K562 (cell line): ENCODE measurements around the gene TDRD12. TPM values are rescaled to one million over a fixed set of nuclear protein-coding genes. Genes with fewer than 3 reads are reported as not detected.

Experiments
- ATAC-seq: fragments of 200-7000 bp; cut with Tn5 transposase; 3 replicates; pipeline ENCODE4 v1.9.1; 2020; ENCODE audit warnings: moderate library complexity
- BruUV-seq: library from RNA; stranded (reverse); fragments of 400-500 nt; replicated peaks from 2 replicates; lab custom pipeline; 2021; lab: Mats Ljungman, UMichigan
- CTCF ChIA-PET: fragments of 300-600 bp; formaldehyde crosslinking; extraction: SDS; loops from one replicate; lab custom pipeline; 2021; ENCODE audit warnings: low intra/inter-chr PET ratio; lab: Yijun Ruan, JAX
- POLR2A ChIA-PET: fragments of 300-600, 350-650 bp; sonication (Branson Sonifier 250); formaldehyde crosslinking; extraction: SDS; loops from one replicate; lab custom pipeline; 2021; ENCODE audit warnings: antibody characterized with exemption, inconsistent platforms; lab: Yijun Ruan, JAX
- DNase-seq, 4 experiments: peaks; one replicate each; pipeline versions ENCODE4 v3.0.0 to v3.0.0-alpha.2; 2011 to 2018; ENCODE audit warnings: low spot score in 3 of 4, mixed read lengths in 3 of 4; ENCODE audit errors: extremely low read depth in 1 of 4
- FAIRE-seq: peaks from 2 replicates; lab custom pipeline; 2011; peaks lifted over from hg19 to GRCh38; lab: Jason Lieb, UNC
- H2AFZ ChIP-seq: 2 replicates; pipeline ENCODE4 v1.6.0; 2011; ENCODE audit warnings: low read depth, low read length, control low read depth, inconsistent platforms
- H3K27ac ChIP-seq: fragments of 200-600 bp; 3 replicates; pipeline ENCODE4 v1.8.0; 2011; ENCODE audit warnings: low read depth, mild to moderate bottlenecking, control low read depth, inconsistent platforms, low read length, moderate library complexity, mixed read lengths; ENCODE audit errors: extremely low read depth
- H3K27me3 ChIP-seq, 2 experiments: fragments of 300-600 bp in 1 of 2; 2 replicates in 1 of 2; 3 replicates in 1 of 2; pipeline versions ENCODE4 v1.6.0 to v1.8.0; 2011; ENCODE audit warnings: inconsistent platforms in 2 of 2, low read length in 2 of 2, mild to moderate bottlenecking in 1 of 2, mixed read lengths in 1 of 2, moderate library complexity in 1 of 2; ENCODE audit not compliant: control insufficient read depth in 2 of 2, insufficient read depth in 2 of 2
- H3K36me3 ChIP-seq: fragments of 300-600 bp; 3 replicates; pipeline ENCODE4 v1.8.0; 2011; ENCODE audit warnings: mild to moderate bottlenecking, low read length, inconsistent platforms; ENCODE audit not compliant: control insufficient read depth, insufficient read depth
- H3K4me1 ChIP-seq, 2 experiments: fragments of 200-600 bp in 1 of 2; replicated peaks in 1 of 2; 2 replicates in 1 of 2; 3 replicates in 1 of 2; pipeline versions ENCODE4 v1.5.1 to v1.8.0; 2011; ENCODE audit warnings: inconsistent platforms in 2 of 2, low read length in 2 of 2, mild to moderate bottlenecking in 1 of 2, mixed read lengths in 1 of 2, moderate library complexity in 1 of 2; ENCODE audit not compliant: control insufficient read depth in 2 of 2, insufficient read depth in 2 of 2
- H3K4me2 ChIP-seq: 2 replicates; pipeline ENCODE4 v1.6.1; 2011; ENCODE audit warnings: low read length, control low read depth, inconsistent platforms, mixed read lengths; ENCODE audit not compliant: insufficient read depth
- H3K4me3 ChIP-seq: fragments of 200-600 bp; sonication (generic), shearing (Covaris generic); 2 replicates; pipeline ENCODE4 v1.5.1; 2016; ENCODE audit warnings: control low read depth, inconsistent platforms
- H3K79me2 ChIP-seq: fragments of 200-600 bp; 3 replicates; pipeline ENCODE4 v1.8.0; 2011; ENCODE audit warnings: low read length, inconsistent platforms; ENCODE audit not compliant: control insufficient read depth, insufficient read depth
- H3K9ac ChIP-seq, 2 experiments: 2 replicates each; pipeline versions ENCODE4 v1.6.0 to v1.6.1; 2011; ENCODE audit warnings: low read depth in 2 of 2, low read length in 2 of 2, control low read depth in 1 of 2, inconsistent platforms in 1 of 2, mild to moderate bottlenecking in 1 of 2, mixed read lengths in 1 of 2; ENCODE audit not compliant: insufficient read depth in 1 of 2
- H3K9me1 ChIP-seq: one replicate; pipeline ENCODE4 v1.6.0; 2011; ENCODE audit warnings: inconsistent platforms, mild to moderate bottlenecking, low read length, moderate library complexity; ENCODE audit not compliant: control insufficient read depth, insufficient read depth
- H3K9me3 ChIP-seq: replicated peaks from 2 replicates; pipeline ENCODE4 v1.5.1; 2011; ENCODE audit warnings: low read depth, low read length, inconsistent platforms; ENCODE audit not compliant: control insufficient read depth, insufficient read depth
- H4K20me1 ChIP-seq: replicated peaks from 2 replicates; pipeline ENCODE4 v1.6.1; 2011; ENCODE audit warnings: low read length, inconsistent platforms, mixed read lengths; ENCODE audit not compliant: control insufficient read depth, insufficient read depth
- COPS2 ChIP-seq: fragments of 450-650 bp; conservative IDR thresholded peaks from 2 replicates; pipeline ENCODE4 v1.6.1; 2016; ENCODE audit warnings: mild to moderate bottlenecking, moderate library complexity
- TFAP4 ChIP-seq: sonication (generic); formaldehyde crosslinking; IDR thresholded peaks from 2 replicates; pipeline ENCODE4 v1.8.0; 2022; ENCODE audit warnings: missing genetic modification reagents, mild to moderate bottlenecking, moderate library complexity, borderline replicate concordance
- TFE3 ChIP-seq: fragments of 450-650 bp; formaldehyde crosslinking; IDR thresholded peaks from 2 replicates; pipeline ENCODE4 v1.4.0; 2020; ENCODE audit warnings: mild to moderate bottlenecking, mixed read lengths
- ZBTB12 ChIP-seq: fragments of 250-450 bp; sonication (Bioruptor Pico); IDR thresholded peaks from 2 replicates; pipeline ENCODE4 v1.4.0; 2020
- ZNF76 ChIP-seq: fragments of 250-450 bp; sonication (Bioruptor Pico); IDR thresholded peaks from 2 replicates; pipeline ENCODE4 v1.4.0; 2020; ENCODE audit warnings: mild to moderate bottlenecking, moderate library complexity, borderline replicate concordance
- WGBS: fragments of 100-300 bp; shearing (Covaris generic); methylation state at CpG from one replicate; pipeline ENCODE4 v1.1.6; 2016; ENCODE audit warnings: low coverage, mixed read lengths; ENCODE audit not compliant: insufficient coverage; ENCODE audit errors: missing lambda C conversion rate; 5-methylcytosine and 5-hydroxymethylcytosine counted together
- in situ Hi-C: fragments of 300-500 bp; cut with MboI; formaldehyde crosslinking; loops from 4 replicates; pipeline ENCODE4 v1.15.0; 2018; ENCODE audit warnings: inconsistent platforms, mixed read lengths
- intact Hi-C: fragments of 100-400 bp; cut with micrococcal nuclease; formaldehyde crosslinking; loops from 2 replicates; pipeline ENCODE4 v1.14.2; 2022
- polyA plus RNA-seq, 8 experiments: library from polyadenylated mRNA; depleted of rRNA in 4 of 8; stranded (reverse) in 5 of 8; unstranded in 3 of 8; fragments of >200 nt; fragmentation: Nextera tagmentation in 2 of 8; fragmentation: Illumina TruSeq in 1 of 8; extraction: Ambion mirVana in 2 of 8; extraction: Trizol in 1 of 8; gene quantifications; 2 replicates each; pipeline versions ENCODE4 v1.2.1 to v1.2.3, GENCODE V29; 2011 to 2014; ENCODE audit warnings: inconsistent platforms in 1 of 8, missing spikeins in 1 of 8
- total RNA-seq, 7 experiments: library from RNA; depleted of rRNA in 6 of 7; stranded (reverse); fragments of >200 nt in 6 of 7; fragmentation: Illumina TruSeq in 2 of 7; extraction: Trizol in 2 of 7; gene quantifications; 2 replicates each; pipeline versions ENCODE4 v1.2.1 to v1.2.3, GENCODE V29; 2011 to 2021; ENCODE audit warnings: low replicate concordance in 1 of 7

The TDRD12 gene
- total and polyA plus RNA-seq, 9 of the 15 experiments (the other 6 are each of a cell fraction or from before 2014, with no cell fraction given), result 0.03 TPM; not detected in 8

GRCh38 chr19:32812036-32812435, 92.5 kb downstream of the TDRD12 start:
- Histone ChIP-seq H3K9ac (no peak overlapping the region; a peak in 1 of 4 replicates), H3K9me3 (no peaks in the 10 kb centered on the region), H3K36me3 (no peaks in the 10 kb centered on the region), H2AFZ (no peak overlapping the region), H3K4me2 (no peak overlapping the region), H3K9me1 (no peaks in the 10 kb centered on the region), H3K4me1 (no peaks in the 10 kb centered on the region), H3K27ac (no peak overlapping the region), H3K79me2 (no peaks in the 10 kb centered on the region), H4K20me1 (no peaks in the 10 kb centered on the region; the same call in 1 of the 2 replicates), H3K27me3 (peaks cover 31 to 49% of the 10 kb centered on the region in 2 experiments), H3K4me3 (no peak overlapping the region)
- ChIA-PET POLR2A (no interaction called here), CTCF (no interaction called here)
- no TSS peak for BruUV-seq
- in situ Hi-C loops, result no loop called here
- no peak for DNase-seq
- intact Hi-C loops, result no loop called here
- TF ChIP-seq TFAP4 (CRISPR knock-in tag) (no peak), ZNF76 (CRISPR knock-in tag) (no peak), ZBTB12 (CRISPR knock-in tag) (no peak), TFE3 (CRISPR knock-in tag) (no peak), COPS2 (no peak)
- peak; percentile 53 for ATAC-seq
- 0% methylated on average over 10 of the region's 10 CpGs for WGBS
- FAIRE-seq, result no peak
